ENCODE measurements around the gene HCAR2.

GRCh38 chr12:122684297-122684813, 18.8 kb downstream of the HCAR2 start:
- TF ChIP-seq, protein P1, sequence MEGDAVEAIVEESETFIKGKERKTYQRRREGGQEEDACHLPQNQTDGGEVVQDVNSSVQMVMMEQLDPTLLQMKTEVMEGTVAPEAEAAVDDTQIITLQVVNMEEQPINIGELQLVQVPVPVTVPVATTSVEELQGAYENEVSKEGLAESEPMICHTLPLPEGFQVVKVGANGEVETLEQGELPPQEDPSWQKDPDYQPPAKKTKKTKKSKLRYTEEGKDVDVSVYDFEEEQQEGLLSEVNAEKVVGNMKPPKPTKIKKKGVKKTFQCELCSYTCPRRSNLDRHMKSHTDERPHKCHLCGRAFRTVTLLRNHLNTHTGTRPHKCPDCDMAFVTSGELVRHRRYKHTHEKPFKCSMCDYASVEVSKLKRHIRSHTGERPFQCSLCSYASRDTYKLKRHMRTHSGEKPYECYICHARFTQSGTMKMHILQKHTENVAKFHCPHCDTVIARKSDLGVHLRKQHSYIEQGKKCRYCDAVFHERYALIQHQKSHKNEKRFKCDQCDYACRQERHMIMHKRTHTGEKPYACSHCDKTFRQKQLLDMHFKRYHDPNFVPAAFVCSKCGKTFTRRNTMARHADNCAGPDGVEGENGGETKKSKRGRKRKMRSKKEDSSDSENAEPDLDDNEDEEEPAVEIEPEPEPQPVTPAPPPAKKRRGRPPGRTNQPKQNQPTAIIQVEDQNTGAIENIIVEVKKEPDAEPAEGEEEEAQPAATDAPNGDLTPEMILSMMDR (IDR thresholded peaks at IDR 0.05) = no peak
- no peak for TF ChIP-seq POLR2A (IDR thresholded peaks at IDR 0.05)

Measured in lower leg skin (tissue), 3 donors.